ENCODE data around the gene TCP11L2. TPM values are rescaled to one million over a fixed set of nuclear protein-coding genes. Genes with fewer than 3 reads are reported as not detected.

Gene TCP11L2
- total RNA-seq = 10 to 100 TPM; 35.4 to 59.8 (median 41.5) TPM

DNA sequence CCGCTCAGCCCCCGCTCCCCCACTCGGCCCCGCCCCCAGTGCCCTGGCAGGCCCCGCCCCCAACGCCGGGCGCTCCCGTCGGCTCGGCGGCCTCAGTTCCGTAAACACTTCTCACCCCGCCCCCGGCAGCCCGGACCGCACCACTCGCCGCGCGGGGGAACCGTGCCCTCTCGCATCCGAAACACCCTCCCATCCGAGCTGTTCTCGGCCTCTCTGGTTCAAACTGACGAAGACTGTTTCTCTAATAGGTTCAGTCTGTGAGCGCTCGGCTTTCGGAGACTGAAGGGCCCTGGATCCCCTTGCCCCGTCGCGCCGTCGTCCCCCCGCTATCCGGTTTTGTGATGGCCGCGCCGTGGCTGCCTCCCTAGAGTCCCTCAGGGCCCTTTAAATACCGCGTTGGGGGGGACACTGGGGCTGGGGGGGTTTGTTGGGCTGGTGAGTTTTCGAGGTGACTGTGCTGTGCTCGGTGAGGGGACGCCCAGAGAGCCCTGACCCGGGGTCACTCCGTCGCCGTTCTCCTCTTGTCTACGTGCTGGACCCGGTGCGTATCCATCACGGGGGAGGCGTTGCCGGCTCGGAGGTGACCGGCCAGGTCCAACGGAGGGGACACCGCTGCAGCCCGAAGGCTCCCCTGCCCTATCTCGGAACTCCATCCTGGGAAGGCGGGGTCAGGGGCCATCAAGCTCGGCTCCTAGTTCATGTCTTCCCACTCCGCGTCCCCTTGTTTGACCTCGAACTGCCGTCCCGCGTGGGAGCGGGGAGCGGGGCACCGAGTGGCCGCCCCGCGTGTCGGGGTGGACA, at the start of gene TCP11L2:
Gene TCP11L2, plus strand, starts transcription at position 333 of the 801 bp plus-strand sequence. CDS start 8,343 bp downstream, outside the sequence.
- Histone ChIP-seq H3K27ac (peak within 1 kb of the TSS; percentile 88 to 95 (median 94)), H3K4me1 (peaks cover 2 to 71% (median 18%) of the 10 kb centered on the region in 3 donors), H3K36me3 (no peaks in the 10 kb centered on the region), H3K27me3 (no peaks in the 10 kb centered on the region), H3K4me3 (peak within 1 kb of the TSS; percentile 71 to 83), H3K9me3 (no peaks in the 10 kb centered on the region)
- peak; percentile 43 to 71 for TF ChIP-seq POLR2A (IDR thresholded peaks at IDR 0.05)
- TF ChIP-seq, protein P1, sequence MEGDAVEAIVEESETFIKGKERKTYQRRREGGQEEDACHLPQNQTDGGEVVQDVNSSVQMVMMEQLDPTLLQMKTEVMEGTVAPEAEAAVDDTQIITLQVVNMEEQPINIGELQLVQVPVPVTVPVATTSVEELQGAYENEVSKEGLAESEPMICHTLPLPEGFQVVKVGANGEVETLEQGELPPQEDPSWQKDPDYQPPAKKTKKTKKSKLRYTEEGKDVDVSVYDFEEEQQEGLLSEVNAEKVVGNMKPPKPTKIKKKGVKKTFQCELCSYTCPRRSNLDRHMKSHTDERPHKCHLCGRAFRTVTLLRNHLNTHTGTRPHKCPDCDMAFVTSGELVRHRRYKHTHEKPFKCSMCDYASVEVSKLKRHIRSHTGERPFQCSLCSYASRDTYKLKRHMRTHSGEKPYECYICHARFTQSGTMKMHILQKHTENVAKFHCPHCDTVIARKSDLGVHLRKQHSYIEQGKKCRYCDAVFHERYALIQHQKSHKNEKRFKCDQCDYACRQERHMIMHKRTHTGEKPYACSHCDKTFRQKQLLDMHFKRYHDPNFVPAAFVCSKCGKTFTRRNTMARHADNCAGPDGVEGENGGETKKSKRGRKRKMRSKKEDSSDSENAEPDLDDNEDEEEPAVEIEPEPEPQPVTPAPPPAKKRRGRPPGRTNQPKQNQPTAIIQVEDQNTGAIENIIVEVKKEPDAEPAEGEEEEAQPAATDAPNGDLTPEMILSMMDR (IDR thresholded peaks at IDR 0.05) = no peak
- TF ChIP-seq POLR2AphosphoS5 (IDR thresholded peaks at IDR 0.05) = peak; percentile 19
- WGBS, 2 donors (ENCODE audit: low coverage in 1 of 2) = no CpG with 5 or more reads among the region's 76 CpGs
- ATAC-seq = peak; percentile 88

GRCh38 chr12:106254724-106255123, 47.8 kb upstream of the TCP11L2 start:
- WGBS, 2 donors (ENCODE audit: low coverage in 1 of 2) = 75 to 85% methylated on average over 3 of the region's 3 CpGs
- H3K4me1 ChIP-seq = no peaks in the 10 kb centered on the region
- no peak for ATAC-seq
- H3K27me3 ChIP-seq = no peaks in the 10 kb centered on the region
- TF ChIP-seq EP300 (IDR thresholded peaks at IDR 0.05) (no peak), POLR2A (IDR thresholded peaks at IDR 0.05) (no peak), POLR2AphosphoS5 (IDR thresholded peaks at IDR 0.05) (no peak)
- TF ChIP-seq, protein P1 (IDR thresholded peaks at IDR 0.05) = no peak
- H3K4me3 ChIP-seq = no peak overlapping the region
- no peaks in the 10 kb centered on the region for H3K36me3 ChIP-seq
- no peaks in the 10 kb centered on the region for H3K9me3 ChIP-seq
- no peak overlapping the region for H3K27ac ChIP-seq

DNA sequence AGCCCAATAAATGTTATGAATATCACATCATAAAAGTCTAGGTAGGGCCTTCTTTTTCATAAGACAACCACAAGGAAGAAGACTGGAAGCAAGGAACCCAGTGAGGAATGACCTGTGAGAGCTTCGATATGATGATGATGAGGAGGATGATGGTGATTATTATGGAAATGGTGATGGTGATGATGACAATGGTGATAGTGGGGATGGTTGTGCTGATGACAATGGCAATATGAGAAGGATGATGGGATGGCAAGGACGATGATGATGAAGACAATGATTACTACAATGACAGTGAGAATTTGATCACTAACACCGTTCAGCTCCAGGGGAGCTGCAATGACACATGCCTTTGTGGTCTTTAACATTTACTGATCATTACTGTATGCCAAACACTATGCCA, 47.0 kb upstream of the TCP11L2 start:
- H3K4me1 ChIP-seq = no peaks in the 10 kb centered on the region
- no peak overlapping the region for H3K27ac ChIP-seq
- H3K27me3 ChIP-seq = no peaks in the 10 kb centered on the region
- TF ChIP-seq EP300 (IDR thresholded peaks at IDR 0.05) (no peak), POLR2A (IDR thresholded peaks at IDR 0.05) (no peak)
- TF ChIP-seq, protein P1 (IDR thresholded peaks at IDR 0.05) = no peak
- no peaks in the 10 kb centered on the region for H3K36me3 ChIP-seq
- 86 to 100% methylated on average over 3 of the region's 3 CpGs for WGBS, 2 donors (ENCODE audit: low coverage in 1 of 2)
- H3K9me3 ChIP-seq = no peaks in the 10 kb centered on the region
- no peak for ATAC-seq
- H3K4me3 ChIP-seq = no peak overlapping the region

DNA sequence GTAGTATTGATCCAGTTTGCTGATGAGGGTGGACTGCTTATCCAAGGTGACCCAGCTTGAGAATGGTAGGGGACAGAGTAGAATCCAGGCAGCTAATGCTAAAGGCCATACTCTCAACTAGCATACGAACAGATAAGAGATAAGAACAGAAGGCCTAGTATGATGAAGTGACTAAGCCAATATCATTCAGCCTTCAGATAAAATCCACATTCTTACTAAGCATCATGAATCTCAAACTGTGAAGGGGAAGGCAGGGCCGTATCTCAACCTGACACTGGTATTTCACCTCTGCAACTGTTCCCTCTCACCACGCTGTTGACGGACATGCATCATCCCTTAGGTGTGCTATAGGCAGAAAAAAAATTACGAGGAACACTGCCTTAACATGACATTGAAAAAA, 46.6 kb upstream of the TCP11L2 start:
- no peak for TF ChIP-seq POLR2AphosphoS5 (IDR thresholded peaks at IDR 0.05)
- TF ChIP-seq, protein P1 (IDR thresholded peaks at IDR 0.05) = no peak
- no peak for TF ChIP-seq EP300 (IDR thresholded peaks at IDR 0.05)
- TF ChIP-seq POLR2A (IDR thresholded peaks at IDR 0.05) = no peak
- Histone ChIP-seq H3K27me3 (no peaks in the 10 kb centered on the region), H3K4me3 (no peak overlapping the region), H3K4me1 (no peaks in the 10 kb centered on the region), H3K9me3 (no peaks in the 10 kb centered on the region), H3K36me3 (no peaks in the 10 kb centered on the region), H3K27ac (no peak overlapping the region)
- WGBS, 2 donors (ENCODE audit: low coverage in 1 of 2) = 49 to 85% methylated on average over 5 of the region's 5 CpGs
- no peak for ATAC-seq

- ATAC-seq = no peak
- Histone ChIP-seq H3K4me1 (no peaks in the 10 kb centered on the region), H3K4me3 (no peak overlapping the region), H3K36me3 (no peaks in the 10 kb centered on the region), H3K9me3 (no peaks in the 10 kb centered on the region), H3K27me3 (no peaks in the 10 kb centered on the region), H3K27ac (no peak overlapping the region)
- TF ChIP-seq, protein P1 (IDR thresholded peaks at IDR 0.05) = no peak
- no peak for TF ChIP-seq POLR2AphosphoS5 (IDR thresholded peaks at IDR 0.05)
- TF ChIP-seq EP300 (IDR thresholded peaks at IDR 0.05) = no peak
- TF ChIP-seq POLR2A (IDR thresholded peaks at IDR 0.05) = no peak
Observed at GRCh38 chr12:106256524-106256923, 46.0 kb upstream of the TCP11L2 start.
